Measurements from ENCODE around the gene PHACTR3. TPM values are rescaled to one million over a fixed set of nuclear protein-coding genes. Genes with fewer than 3 reads are reported as not detected.

PHACTR3 gene
- total RNA-seq, 1 donor from 2014 or later, result not detected

DNA sequence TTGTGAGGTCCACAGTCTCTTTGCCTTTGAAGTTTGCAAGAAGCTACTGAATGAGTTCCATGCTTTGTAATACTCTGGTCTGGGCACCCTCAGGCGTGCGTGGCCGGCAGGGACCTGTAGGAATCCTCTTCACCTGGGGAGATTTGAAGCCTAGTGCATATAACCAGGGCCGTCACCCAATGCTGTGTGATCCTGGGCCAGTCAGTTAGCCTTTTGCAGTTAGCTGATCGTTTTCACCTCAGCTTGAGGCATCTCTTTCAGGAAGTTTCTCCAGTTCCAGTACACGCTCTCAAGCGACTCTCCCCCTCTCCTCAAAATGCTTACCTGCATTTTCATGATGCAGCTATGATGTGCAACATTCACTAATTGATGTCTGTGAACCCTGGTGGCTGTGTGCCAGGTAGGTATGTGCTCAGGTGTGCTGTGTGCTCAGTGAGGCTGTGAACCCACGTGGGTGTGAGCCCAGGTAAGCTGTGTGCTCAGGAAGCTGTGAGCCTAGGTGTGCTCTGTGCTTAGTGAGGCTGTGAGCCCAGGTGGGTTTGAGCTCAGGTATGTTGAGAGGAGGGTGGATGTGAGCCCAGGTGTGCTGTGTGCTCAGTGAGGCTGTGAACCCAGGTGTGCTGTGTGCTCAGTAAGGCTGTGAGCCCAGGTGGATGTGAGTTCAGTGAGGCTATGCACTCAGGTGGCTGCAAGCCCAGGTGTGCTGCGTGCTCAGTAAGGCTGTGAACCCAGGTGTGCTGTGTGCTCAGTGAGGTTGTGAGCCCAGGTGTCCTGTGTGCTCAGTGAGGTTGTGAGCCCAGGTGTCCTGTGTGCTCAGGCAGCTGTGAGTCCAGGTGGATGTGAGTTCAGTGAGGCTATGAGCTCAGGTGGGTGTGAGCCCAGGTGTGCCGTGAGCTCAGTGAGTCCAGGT is 120.4 kb downstream of the PHACTR3 start:
- no peaks in the 10 kb centered on the region for H3K27me3 Mint-ChIP-seq (ENCODE audit: low read depth)
- TF ChIP-seq, protein P1, sequence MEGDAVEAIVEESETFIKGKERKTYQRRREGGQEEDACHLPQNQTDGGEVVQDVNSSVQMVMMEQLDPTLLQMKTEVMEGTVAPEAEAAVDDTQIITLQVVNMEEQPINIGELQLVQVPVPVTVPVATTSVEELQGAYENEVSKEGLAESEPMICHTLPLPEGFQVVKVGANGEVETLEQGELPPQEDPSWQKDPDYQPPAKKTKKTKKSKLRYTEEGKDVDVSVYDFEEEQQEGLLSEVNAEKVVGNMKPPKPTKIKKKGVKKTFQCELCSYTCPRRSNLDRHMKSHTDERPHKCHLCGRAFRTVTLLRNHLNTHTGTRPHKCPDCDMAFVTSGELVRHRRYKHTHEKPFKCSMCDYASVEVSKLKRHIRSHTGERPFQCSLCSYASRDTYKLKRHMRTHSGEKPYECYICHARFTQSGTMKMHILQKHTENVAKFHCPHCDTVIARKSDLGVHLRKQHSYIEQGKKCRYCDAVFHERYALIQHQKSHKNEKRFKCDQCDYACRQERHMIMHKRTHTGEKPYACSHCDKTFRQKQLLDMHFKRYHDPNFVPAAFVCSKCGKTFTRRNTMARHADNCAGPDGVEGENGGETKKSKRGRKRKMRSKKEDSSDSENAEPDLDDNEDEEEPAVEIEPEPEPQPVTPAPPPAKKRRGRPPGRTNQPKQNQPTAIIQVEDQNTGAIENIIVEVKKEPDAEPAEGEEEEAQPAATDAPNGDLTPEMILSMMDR (IDR thresholded peaks at IDR 0.05), result no peak
- H3K36me3 Mint-ChIP-seq (ENCODE audit: low read depth), result no peaks in the 10 kb centered on the region
- H3K9me3 Mint-ChIP-seq (ENCODE audit: low read depth), result no peaks in the 10 kb centered on the region
- no peak overlapping the region for H3K4me3 Mint-ChIP-seq (ENCODE audit: unreplicated experiment)
- no peaks in the 10 kb centered on the region for H3K4me1 Mint-ChIP-seq (ENCODE audit: low read depth)
- no peak overlapping the region for H3K27ac Mint-ChIP-seq (ENCODE audit: unreplicated experiment)
- DNase-seq (ENCODE audit: low spot score), result no peak

DNA sequence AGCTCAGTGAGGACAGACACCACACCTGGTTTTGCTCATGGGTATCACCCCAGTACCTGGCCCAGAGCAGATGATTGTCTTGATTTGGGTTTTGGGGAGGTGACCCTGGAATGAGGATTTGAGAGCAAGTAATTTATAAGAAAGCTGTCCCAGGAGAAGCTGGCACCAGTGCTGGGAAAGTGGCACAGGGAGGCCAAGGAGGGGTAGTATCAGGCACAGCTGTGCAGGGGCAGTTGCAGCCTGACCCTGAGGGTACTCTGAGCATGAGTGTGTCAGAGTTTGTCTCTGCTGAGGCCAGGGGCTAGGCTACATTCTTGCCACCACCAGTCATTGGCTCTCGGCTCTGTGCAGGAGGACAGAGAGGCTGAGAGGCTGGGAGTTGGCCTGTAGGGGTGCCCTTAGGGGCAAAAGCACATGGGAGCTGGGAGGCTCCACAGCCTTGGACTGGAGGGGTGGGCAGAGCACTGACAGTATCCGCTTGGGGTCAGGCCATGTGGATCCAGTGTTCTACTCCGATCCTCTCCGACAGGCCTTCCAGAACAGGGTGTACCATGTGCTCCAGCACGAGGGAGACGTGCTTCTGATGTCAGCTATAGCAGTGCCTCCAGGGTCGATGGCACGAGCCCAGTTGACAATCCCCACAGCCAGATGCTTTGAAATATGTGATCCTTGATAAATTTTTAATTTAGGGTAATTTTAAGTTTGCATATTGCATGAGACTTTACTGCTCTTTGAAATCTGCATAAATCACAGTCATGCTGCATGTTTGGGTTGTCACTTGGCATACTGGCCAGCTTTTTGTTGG is 121.3 kb downstream of the PHACTR3 start:
- Mint-ChIP-seq H3K4me1 (ENCODE audit: low read depth) (no peaks in the 10 kb centered on the region), H3K36me3 (ENCODE audit: low read depth) (no peaks in the 10 kb centered on the region), H3K27ac (ENCODE audit: unreplicated experiment) (no peak overlapping the region), H3K9me3 (ENCODE audit: low read depth) (no peaks in the 10 kb centered on the region), H3K4me3 (ENCODE audit: unreplicated experiment) (no peak overlapping the region), H3K27me3 (ENCODE audit: low read depth) (peaks cover 4% of the 10 kb centered on the region)
- TF ChIP-seq, protein P1 (IDR thresholded peaks at IDR 0.05), result no peak
- no peak for DNase-seq (ENCODE audit: low spot score)

DNA sequence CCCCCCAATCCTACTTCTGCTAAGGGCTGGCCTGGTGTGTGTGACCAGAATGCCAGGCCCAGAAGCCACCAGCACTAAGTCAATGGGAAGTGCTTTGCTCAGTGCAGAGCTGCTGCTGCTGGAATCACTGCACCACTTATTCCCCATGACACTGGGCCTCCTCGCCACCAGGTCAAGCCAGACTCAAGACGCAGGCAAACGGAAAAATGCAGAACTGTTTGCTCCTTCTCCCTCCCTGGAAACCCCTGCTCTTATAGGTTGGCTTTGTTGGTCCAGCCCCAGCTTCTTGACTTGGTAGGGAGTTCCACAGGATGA is 121.9 kb downstream of the PHACTR3 start:
- H3K27ac Mint-ChIP-seq (ENCODE audit: unreplicated experiment), result no peak overlapping the region
- H3K9me3 Mint-ChIP-seq (ENCODE audit: low read depth), result no peaks in the 10 kb centered on the region
- H3K27me3 Mint-ChIP-seq (ENCODE audit: low read depth), result peaks cover 4% of the 10 kb centered on the region
- H3K36me3 Mint-ChIP-seq (ENCODE audit: low read depth), result no peaks in the 10 kb centered on the region
- TF ChIP-seq, protein P1 (IDR thresholded peaks at IDR 0.05), result no peak
- no peaks in the 10 kb centered on the region for H3K4me1 Mint-ChIP-seq (ENCODE audit: low read depth)
- no peak overlapping the region for H3K4me3 Mint-ChIP-seq (ENCODE audit: unreplicated experiment)
- DNase-seq (ENCODE audit: low spot score), result no peak

DNA sequence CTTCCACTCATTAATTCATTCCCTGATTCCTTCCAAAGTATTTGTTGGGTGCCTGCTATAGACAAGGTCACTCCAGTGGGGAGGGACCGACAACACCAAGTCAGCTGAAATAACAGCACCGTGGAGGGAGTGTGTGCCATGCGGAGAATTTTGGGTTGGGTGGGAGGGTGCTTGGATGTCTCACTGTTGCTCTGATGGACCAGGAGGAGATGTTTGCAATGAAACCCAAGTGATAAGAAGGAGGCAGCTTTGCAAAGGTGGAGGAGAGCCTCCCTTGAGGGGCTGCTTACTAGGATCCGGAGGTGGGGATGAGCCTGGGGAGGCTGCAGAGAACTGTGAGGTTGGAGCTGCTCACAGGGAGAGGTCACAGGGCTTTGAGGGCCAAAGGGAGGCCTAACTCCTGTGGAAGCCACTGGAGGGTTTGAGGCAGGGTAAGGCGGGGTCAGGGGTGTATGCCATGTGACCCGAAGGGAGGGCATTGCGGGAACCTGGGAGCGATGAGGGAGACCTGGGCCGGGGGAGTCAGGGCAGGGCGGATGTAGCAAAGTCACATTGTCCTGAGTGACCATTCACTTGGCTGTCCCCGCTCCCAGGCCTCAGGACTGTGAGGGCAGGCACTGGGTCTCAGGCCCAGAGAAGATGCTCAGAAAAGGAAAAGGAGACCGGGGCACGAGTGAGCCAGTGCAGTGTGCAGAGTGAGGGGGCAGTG is 124.5 kb downstream of the PHACTR3 start:
- DNase-seq (ENCODE audit: low spot score), result no peak
- H3K4me3 Mint-ChIP-seq (ENCODE audit: unreplicated experiment), result no peak overlapping the region
- TF ChIP-seq, protein P1 (IDR thresholded peaks at IDR 0.05), result no peak
- no peaks in the 10 kb centered on the region for H3K36me3 Mint-ChIP-seq (ENCODE audit: low read depth)
- no peaks in the 10 kb centered on the region for H3K9me3 Mint-ChIP-seq (ENCODE audit: low read depth)
- no peak overlapping the region for H3K27ac Mint-ChIP-seq (ENCODE audit: unreplicated experiment)
- peaks cover 6% of the 10 kb centered on the region for H3K27me3 Mint-ChIP-seq (ENCODE audit: low read depth)
- no peaks in the 10 kb centered on the region for H3K4me1 Mint-ChIP-seq (ENCODE audit: low read depth)

DNA sequence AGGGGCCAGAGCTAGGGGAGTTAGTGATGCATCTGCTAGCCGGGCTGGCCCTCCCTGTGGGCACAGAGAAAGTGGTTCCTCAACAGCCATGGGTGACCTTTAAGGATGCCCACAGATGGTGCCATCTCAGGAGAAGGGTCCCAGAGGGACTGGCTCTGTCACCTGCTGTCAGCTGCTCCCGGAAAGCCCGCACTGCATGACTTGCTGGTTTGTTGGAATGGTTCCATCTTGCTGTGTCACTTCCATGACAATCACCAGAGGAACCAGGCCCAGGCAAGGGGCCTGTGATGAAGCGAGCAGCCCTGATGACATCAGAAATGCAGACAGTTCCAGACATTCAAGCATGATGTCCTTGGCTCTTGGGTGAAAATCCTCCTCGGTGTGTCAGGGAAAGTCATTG is 125.2 kb downstream of the PHACTR3 start:
- Mint-ChIP-seq H3K9me3 (ENCODE audit: low read depth) (no peaks in the 10 kb centered on the region), H3K4me3 (ENCODE audit: unreplicated experiment) (no peak overlapping the region), H3K27me3 (ENCODE audit: low read depth) (peaks cover 6% of the 10 kb centered on the region), H3K27ac (ENCODE audit: unreplicated experiment) (no peak overlapping the region), H3K36me3 (ENCODE audit: low read depth) (no peaks in the 10 kb centered on the region), H3K4me1 (ENCODE audit: low read depth) (no peaks in the 10 kb centered on the region)
- TF ChIP-seq, protein P1 (IDR thresholded peaks at IDR 0.05), result no peak
- DNase-seq (ENCODE audit: low spot score), result no peak
